Choroid plexus epithelial cell (primary cell): ENCODE results near the gene SGCD.

Source experiments
- DNase-seq: peaks from one replicate; pipeline ENCODE4 v3.0.0-alpha.2; 2010; ENCODE audit warnings: low read depth
- H3K4me3 ChIP-seq: 2 replicates; pipeline ENCODE4 v1.5.1; 2011; ENCODE audit warnings: low read depth, mild to moderate bottlenecking, control low read depth, low read length, moderate library complexity
- TF ChIP-seq, protein P1 (sequence below): conservative IDR thresholded peaks from 2 replicates; pipeline ENCODE4 v1.5.1; 2011; ENCODE audit warnings: low read depth, mild to moderate bottlenecking, control low read depth, inconsistent platforms, low read length, moderate library complexity

SGCD gene

GRCh38 chr5:156399323-156399722 lies 72.4 kb downstream of the SGCD start:
- TF ChIP-seq, protein P1, sequence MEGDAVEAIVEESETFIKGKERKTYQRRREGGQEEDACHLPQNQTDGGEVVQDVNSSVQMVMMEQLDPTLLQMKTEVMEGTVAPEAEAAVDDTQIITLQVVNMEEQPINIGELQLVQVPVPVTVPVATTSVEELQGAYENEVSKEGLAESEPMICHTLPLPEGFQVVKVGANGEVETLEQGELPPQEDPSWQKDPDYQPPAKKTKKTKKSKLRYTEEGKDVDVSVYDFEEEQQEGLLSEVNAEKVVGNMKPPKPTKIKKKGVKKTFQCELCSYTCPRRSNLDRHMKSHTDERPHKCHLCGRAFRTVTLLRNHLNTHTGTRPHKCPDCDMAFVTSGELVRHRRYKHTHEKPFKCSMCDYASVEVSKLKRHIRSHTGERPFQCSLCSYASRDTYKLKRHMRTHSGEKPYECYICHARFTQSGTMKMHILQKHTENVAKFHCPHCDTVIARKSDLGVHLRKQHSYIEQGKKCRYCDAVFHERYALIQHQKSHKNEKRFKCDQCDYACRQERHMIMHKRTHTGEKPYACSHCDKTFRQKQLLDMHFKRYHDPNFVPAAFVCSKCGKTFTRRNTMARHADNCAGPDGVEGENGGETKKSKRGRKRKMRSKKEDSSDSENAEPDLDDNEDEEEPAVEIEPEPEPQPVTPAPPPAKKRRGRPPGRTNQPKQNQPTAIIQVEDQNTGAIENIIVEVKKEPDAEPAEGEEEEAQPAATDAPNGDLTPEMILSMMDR = no peak
- no peak for DNase-seq
- no peak overlapping the region for H3K4me3 ChIP-seq

GRCh38 chr5:156400231-156400986 lies 73.4 kb downstream of the SGCD start:
- H3K4me3 ChIP-seq = no peak overlapping the region
- DNase-seq = no peak
- TF ChIP-seq, protein P1 = no peak

DNA sequence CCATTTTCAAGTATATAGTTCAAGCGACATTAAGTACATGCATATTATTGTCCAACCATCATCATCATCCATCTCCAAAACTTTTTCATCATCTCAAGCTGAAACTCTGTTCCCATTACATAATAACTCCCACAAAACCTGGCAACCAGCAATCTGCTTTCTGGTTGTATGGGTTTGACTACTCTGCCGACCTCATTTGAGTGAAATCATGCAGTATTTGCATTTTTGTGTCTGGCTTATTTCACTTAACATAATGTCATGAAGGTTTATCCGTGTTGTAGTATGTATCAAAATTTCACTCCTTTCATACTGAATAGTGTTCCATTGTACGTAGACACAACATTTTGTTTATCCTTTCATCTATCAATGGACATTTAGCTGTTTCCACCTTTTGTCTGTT lies 74.8 kb downstream of the SGCD start:
- DNase-seq = no peak
- TF ChIP-seq, protein P1 = no peak
- no peak overlapping the region for H3K4me3 ChIP-seq

DNA sequence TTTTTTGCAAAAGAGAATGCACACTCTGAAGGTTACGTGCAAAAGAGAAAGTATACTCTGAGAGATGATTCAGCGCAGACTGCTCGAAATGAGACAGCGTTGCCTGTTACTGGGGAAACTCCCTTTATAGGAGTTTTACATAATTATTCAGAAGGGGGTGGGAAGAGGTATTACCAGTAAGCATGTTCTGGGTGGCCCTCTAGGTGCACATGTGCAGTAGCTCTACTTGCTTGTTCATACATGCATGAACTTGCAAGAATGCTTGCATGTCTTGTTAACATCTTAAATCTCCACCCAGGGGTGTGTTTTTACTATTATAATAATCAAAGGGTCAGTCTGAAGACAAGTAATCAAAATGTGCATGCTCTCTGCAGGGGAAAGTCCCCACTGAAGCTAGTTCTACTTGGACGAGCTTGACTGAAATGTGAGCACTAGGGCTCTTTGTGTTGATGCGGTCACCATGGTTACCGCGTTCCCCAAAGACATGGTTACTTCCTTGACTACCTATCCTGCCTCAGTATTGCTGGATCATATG lies 75.5 kb downstream of the SGCD start:
- DNase-seq = no peak
- no peak overlapping the region for H3K4me3 ChIP-seq
- TF ChIP-seq, protein P1 = no peak

DNA sequence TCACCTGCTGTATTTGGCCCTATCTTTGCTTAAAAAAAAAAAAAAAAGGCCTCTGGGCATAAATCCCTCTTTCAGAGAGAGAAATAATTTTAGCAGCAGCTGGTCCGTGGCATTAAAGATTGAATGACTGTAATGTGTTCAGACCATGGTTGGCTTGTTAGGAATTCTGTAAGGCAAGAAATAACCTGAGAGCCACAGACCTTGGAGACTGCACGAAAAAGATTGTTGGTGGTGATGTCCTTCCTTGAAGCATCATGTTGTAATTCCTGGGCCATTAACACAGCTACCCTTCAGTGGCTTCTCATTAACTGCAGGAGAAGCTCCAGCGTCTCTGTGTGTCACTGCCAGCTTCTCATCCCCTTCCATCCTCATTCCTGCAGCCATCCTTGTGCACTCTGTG lies 79.0 kb downstream of the SGCD start:
- TF ChIP-seq, protein P1 = no peak
- H3K4me3 ChIP-seq = no peak overlapping the region
- no peak for DNase-seq

GRCh38 chr5:156407251-156407650 lies 80.3 kb downstream of the SGCD start:
- no peak for DNase-seq
- TF ChIP-seq, protein P1 = no peak
- no peak overlapping the region for H3K4me3 ChIP-seq

GRCh38 chr5:156409834-156410233 lies 82.9 kb downstream of the SGCD start:
- H3K4me3 ChIP-seq = no peak overlapping the region
- DNase-seq = no peak
- TF ChIP-seq, protein P1 = no peak
